Measurements from ENCODE around the gene SETBP1. TPM values are rescaled to one million over a fixed set of nuclear protein-coding genes. Genes with fewer than 3 reads are reported as not detected.

The SETBP1 gene
- total and polyA plus RNA-seq, 2 of the 8 experiments (the other 6 are each of a cell fraction or from before 2014, with no cell fraction given) = 2.0 to 6.5 TPM

GRCh38 chr18:44896846-44897245, 216.2 kb downstream of the SETBP1 start (continued):
- TF ChIP-seq KDM1A (IDR thresholded peaks at IDR 0.05; ENCODE audit: borderline replicate concordance, low read length) = no peak
- no peak for TF ChIP-seq ATF2 (IDR thresholded peaks at IDR 0.05; ENCODE audit: low read length)
- TF ChIP-seq ZNF274 (IDR thresholded peaks at IDR 0.05; ENCODE audit: borderline replicate concordance, extremely low read depth, low read length) = no peak
- TF ChIP-seq RXRA (IDR thresholded peaks at IDR 0.05; ENCODE audit: insufficient read depth, low read depth, low read length) = no peak
- TF ChIP-seq TCF12 (IDR thresholded peaks at IDR 0.05; ENCODE audit: low read depth, low read length) = no peak
- TF ChIP-seq ASH2L (IDR thresholded peaks at IDR 0.05; ENCODE audit: low read length) = no peak

Measured in H1 (cell line).